RPMI7951 (cell line): ENCODE data around the gene RSPRY1. TPM values are rescaled to one million over a fixed set of nuclear protein-coding genes. Genes with fewer than 3 reads are reported as not detected.
A peak's percentile ranks its signal among the peaks of the same experiment; 100 is the strongest.
"Not testable (repeated sequence)": the region's sequence is repeated elsewhere in the genome, so short reads cannot be mapped to it uniquely, and the experiment has no call there.

Experiments
- DNase-seq: peaks from one replicate; pipeline ENCODE4 v3.0.0-alpha.2; 2012; ENCODE audit warnings: low read depth
- total RNA-seq: library from RNA; depleted of rRNA; stranded (reverse); fragments of >200 nt; shearing (Covaris generic); gene quantifications from 2 replicates; pipeline ENCODE4 v1.2.3, GENCODE V29; 2014

RSPRY1 gene
- total RNA-seq, 1 experiment from 2014 or later = 41.5 TPM

GRCh38 chr16:57271063-57271345, 84.9 kb downstream of the RSPRY1 start:
- DNase-seq = no peak

- DNase-seq = no peak
Observed at GRCh38 chr16:57271867-57272495, 85.9 kb downstream of the RSPRY1 start.

GRCh38 chr16:57273359-57273758, 87.2 kb downstream of the RSPRY1 start:
- no peak for DNase-seq

GRCh38 chr16:57273826-57274225, 87.7 kb downstream of the RSPRY1 start:
- no peak for DNase-seq

- not testable (repeated sequence) for DNase-seq
Observed at GRCh38 chr16:57275946-57276345, 89.8 kb downstream of the RSPRY1 start.

GRCh38 chr16:57276596-57276995, 90.5 kb downstream of the RSPRY1 start:
- DNase-seq = peak; percentile 68

GRCh38 chr16:57277586-57277985, 91.5 kb downstream of the RSPRY1 start:
- peak; percentile 92 for DNase-seq

GRCh38 chr16:57278494-57278893, 92.4 kb downstream of the RSPRY1 start:
- no peak for DNase-seq

- no peak for DNase-seq
Observed at GRCh38 chr16:57279780-57280638, 93.9 kb downstream of the RSPRY1 start.

- no peak for DNase-seq
Observed at GRCh38 chr16:57281791-57282190, 95.7 kb downstream of the RSPRY1 start.

GRCh38 chr16:57282510-57283213, 96.5 kb downstream of the RSPRY1 start:
- no peak for DNase-seq

- DNase-seq = no peak
Observed at GRCh38 chr16:57283214-57283958, 97.3 kb downstream of the RSPRY1 start.

GRCh38 chr16:57283959-57284208, 97.8 kb downstream of the RSPRY1 start:
- DNase-seq = no peak

GRCh38 chr16:57284209-57284951, 98.3 kb downstream of the RSPRY1 start, which contains the start of gene PLLP:
TSS of gene PLLP (minus strand) at chr16:57284672. CDS start at chr16:57284540, 132 bp downstream.
- DNase-seq = peak; percentile 55

GRCh38 chr16:57284952-57285363, 98.8 kb downstream of the RSPRY1 start:
- no peak for DNase-seq

- no peak for DNase-seq
Observed at GRCh38 chr16:57285379-57285778, 99.2 kb downstream of the RSPRY1 start.

GRCh38 chr16:57289391-57290257, 103.5 kb downstream of the RSPRY1 start:
- no peak for DNase-seq
